SU-DHL-6 (cell line): ENCODE results near the gene SPRED3.

Source experiments
- H2AFZ ChIP-seq: fragments of 200-600 bp; sonication (generic); 2 replicates; pipeline ENCODE4 v1.6.1; 2014; ENCODE audit warnings: low read depth, mild to moderate bottlenecking, moderate library complexity, mixed read lengths, antibody characterized with exemption, low read length; ENCODE audit not compliant: severe bottlenecking
- H3F3A ChIP-seq: fragments of 200-600 bp; shearing (Covaris generic); 2 replicates; pipeline ENCODE4 v1.6.0; 2016; ENCODE audit warnings: antibody characterized with exemption, mild to moderate bottlenecking; ENCODE audit not compliant: insufficient read depth
- H3K27ac ChIP-seq: fragments of 200-600 bp; sonication (generic); 2 replicates; pipeline ENCODE4 v1.5.1; 2016; ENCODE audit warnings: low read depth, mild to moderate bottlenecking, low read length, moderate library complexity, mixed read lengths
- H3K27me3 ChIP-seq: fragments of 200-600 bp; sonication (generic), shearing (Covaris generic); 2 replicates; pipeline ENCODE4 v1.6.0; 2014; ENCODE audit warnings: mild to moderate bottlenecking, low read length
- H3K36me3 ChIP-seq: fragments of 200-600 bp; sonication (generic); 2 replicates; pipeline ENCODE4 v1.6.1; 2014; ENCODE audit warnings: mild to moderate bottlenecking, low read length, mixed read lengths
- H3K4me2 ChIP-seq: fragments of 300-600, 200-600 bp; shearing (Covaris generic), sonication (generic); 2 replicates; pipeline ENCODE4 v1.6.0; 2014; ENCODE audit warnings: low read length, low read depth, mild to moderate bottlenecking; ENCODE audit not compliant: poor library complexity, severe bottlenecking
- H3K4me3 ChIP-seq: fragments of 200-600 bp; sonication (generic); 2 replicates; pipeline ENCODE4 v1.5.1; 2014; ENCODE audit warnings: antibody characterized with exemption, low read length, mild to moderate bottlenecking, mixed read lengths; ENCODE audit not compliant: insufficient read depth, poor library complexity, severe bottlenecking
- H3K79me2 ChIP-seq: fragments of 200-600 bp; sonication (generic); 2 replicates; pipeline ENCODE4 v1.6.1; 2014; ENCODE audit warnings: mild to moderate bottlenecking, low read length, moderate library complexity; ENCODE audit not compliant: insufficient read depth
- H3K9ac ChIP-seq: fragments of 200-600 bp; sonication (generic); 2 replicates; pipeline ENCODE4 v1.7.0; 2014; ENCODE audit warnings: mild to moderate bottlenecking, low read length
- H3K9me2 ChIP-seq: fragments of 200-600 bp; sonication (generic); replicated peaks from 2 replicates; pipeline ENCODE4 v1.6.1; 2014; ENCODE audit warnings: low read length; ENCODE audit not compliant: insufficient read depth
- H3K9me3 ChIP-seq: fragments of 200-600 bp; sonication (generic); 2 replicates; pipeline ENCODE4 v1.6.1; 2014; ENCODE audit warnings: low read length, mixed read lengths; ENCODE audit not compliant: insufficient read depth
- H4K20me1 ChIP-seq: fragments of 200-600 bp; sonication (generic); 2 replicates; pipeline ENCODE4 v1.6.1; 2014; ENCODE audit warnings: low read depth, mild to moderate bottlenecking, antibody characterized with exemption, low read length, moderate library complexity, mixed read lengths
- EZH2phosphoT487 ChIP-seq: fragments of 200-600 bp; sonication (generic), shearing (Covaris generic); conservative IDR thresholded peaks from 2 replicates; pipeline ENCODE4 v1.6.1; 2018; ENCODE audit warnings: mild to moderate bottlenecking, antibody characterized with exemption, low read length, moderate library complexity, mixed read lengths
- TF ChIP-seq, protein P1 (sequence below): fragments of 200-600 bp; sonication (generic); IDR thresholded peaks from one replicate; pipeline ENCODE4 v1.5.1; 2017; ENCODE audit warnings: antibody characterized with exemption, mild to moderate bottlenecking, low read length, moderate library complexity; ENCODE audit not compliant: insufficient read depth, poor library complexity, severe bottlenecking

SPRED3 gene

DNA sequence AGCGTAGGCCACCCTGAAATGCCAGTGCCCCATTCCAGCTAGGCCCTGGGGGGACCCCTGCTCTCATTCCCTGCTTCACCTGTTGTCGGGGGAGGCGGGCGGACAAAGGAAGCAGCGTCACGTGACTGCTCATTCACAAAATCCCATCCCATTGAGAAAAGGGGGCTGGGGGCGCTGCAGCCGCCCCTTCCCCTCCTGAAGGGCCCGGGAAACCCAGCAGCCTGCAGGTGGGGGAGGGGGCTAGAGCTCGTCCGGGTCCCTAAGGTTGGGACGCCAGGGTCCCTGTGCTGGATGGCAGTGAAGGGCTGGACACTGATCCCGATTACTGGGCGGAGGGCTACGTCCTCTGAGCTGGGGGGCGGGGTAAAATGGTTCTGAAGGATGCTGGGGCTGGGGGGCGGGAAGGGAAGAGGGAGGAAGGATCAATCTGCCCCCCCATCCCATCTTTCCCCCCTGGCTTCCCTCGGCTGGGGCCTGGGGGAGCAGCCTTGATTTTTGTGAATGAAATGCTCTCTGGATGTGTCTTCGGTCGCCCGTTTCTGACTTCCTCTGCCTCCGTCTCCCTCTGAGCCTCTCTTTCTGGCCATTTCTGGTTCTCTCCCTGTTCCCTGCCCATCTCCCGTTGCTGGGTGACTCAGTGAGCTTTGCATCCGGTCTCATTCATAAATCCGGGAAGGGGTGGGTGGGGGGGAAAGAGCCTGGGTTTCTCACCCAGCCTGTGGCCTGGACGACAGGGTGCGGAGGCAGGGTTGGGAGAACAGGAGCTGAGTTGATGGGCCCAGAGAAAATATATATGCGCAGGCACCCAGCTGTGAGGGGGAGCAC, 816 bp downstream of the SPRED3 start:
- Histone ChIP-seq H3K4me2 (no peak overlapping the region), H3K36me3 (no peaks in the 10 kb centered on the region), H3K4me3 (no peak overlapping the region), H3K27me3 (no peaks in the 10 kb centered on the region), H3K9me3 (no peaks in the 10 kb centered on the region), H4K20me1 (no peaks in the 10 kb centered on the region), H3K27ac (no peak overlapping the region), H3K9ac (no peak overlapping the region), H2AFZ (no peak overlapping the region), H3K9me2 (no peaks in the 10 kb centered on the region), H3F3A (no peaks in the 10 kb centered on the region), H3K79me2 (no peaks in the 10 kb centered on the region)
- TF ChIP-seq EZH2phosphoT487, result no peak
- TF ChIP-seq, protein P1, sequence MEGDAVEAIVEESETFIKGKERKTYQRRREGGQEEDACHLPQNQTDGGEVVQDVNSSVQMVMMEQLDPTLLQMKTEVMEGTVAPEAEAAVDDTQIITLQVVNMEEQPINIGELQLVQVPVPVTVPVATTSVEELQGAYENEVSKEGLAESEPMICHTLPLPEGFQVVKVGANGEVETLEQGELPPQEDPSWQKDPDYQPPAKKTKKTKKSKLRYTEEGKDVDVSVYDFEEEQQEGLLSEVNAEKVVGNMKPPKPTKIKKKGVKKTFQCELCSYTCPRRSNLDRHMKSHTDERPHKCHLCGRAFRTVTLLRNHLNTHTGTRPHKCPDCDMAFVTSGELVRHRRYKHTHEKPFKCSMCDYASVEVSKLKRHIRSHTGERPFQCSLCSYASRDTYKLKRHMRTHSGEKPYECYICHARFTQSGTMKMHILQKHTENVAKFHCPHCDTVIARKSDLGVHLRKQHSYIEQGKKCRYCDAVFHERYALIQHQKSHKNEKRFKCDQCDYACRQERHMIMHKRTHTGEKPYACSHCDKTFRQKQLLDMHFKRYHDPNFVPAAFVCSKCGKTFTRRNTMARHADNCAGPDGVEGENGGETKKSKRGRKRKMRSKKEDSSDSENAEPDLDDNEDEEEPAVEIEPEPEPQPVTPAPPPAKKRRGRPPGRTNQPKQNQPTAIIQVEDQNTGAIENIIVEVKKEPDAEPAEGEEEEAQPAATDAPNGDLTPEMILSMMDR, result no peak

DNA sequence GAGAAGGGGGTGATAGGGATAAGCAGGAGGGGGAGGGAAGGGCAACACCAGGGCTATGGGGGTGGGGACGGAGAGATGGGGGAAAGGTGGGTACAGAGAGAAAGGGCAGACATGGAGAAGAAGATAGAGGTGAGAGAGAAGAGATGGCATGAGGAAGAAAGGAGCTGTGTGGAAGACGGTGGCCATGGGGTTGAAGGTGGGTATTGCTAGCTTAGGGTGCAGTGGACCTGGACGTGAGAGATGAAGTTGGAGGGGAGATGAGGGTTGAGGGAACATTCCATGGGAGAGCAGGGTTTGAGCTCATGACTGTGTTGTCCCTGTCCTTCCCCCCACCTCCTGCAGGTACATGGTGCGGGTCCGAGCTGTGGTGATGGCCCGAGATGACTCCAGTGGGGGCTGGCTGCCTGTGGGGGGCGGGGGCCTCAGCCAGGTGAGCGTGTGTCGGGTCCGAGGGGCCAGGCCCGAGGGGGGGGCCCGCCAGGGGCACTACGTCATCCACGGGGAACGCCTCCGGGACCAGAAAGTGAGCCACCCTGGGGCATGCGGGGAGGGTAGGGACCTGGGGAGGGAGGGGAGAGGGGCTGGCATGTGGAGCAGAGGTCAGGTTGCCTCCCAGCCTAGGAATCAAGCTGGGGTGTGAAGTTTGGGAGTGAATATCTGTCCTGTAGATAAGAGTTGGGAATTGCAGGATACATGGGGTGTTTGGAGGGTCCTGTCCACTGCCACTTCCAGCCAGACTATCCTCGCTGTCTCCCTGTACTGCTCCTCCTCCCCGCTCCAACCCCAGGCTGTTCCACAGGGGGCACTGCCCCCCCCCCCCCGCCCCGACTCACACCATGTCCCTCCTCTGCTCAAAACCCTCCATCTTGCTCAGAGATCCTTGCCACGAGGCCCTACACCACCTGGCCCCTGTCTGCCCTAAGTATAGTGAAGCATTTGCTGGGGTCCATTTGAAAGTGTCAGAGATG, 1.7 kb downstream of the SPRED3 start:
- H4K20me1 ChIP-seq, result no peaks in the 10 kb centered on the region
- H2AFZ ChIP-seq, result no peak overlapping the region
- H3K36me3 ChIP-seq, result no peaks in the 10 kb centered on the region
- TF ChIP-seq, protein P1, result no peak
- TF ChIP-seq EZH2phosphoT487, result no peak
- no peaks in the 10 kb centered on the region for H3K79me2 ChIP-seq
- no peak overlapping the region for H3K4me2 ChIP-seq
- no peak overlapping the region for H3K27ac ChIP-seq
- no peaks in the 10 kb centered on the region for H3K9me3 ChIP-seq
- H3K9ac ChIP-seq, result no peak overlapping the region
- no peaks in the 10 kb centered on the region for H3K9me2 ChIP-seq
- H3F3A ChIP-seq, result no peaks in the 10 kb centered on the region
- H3K4me3 ChIP-seq, result no peak overlapping the region
- H3K27me3 ChIP-seq, result no peaks in the 10 kb centered on the region

DNA sequence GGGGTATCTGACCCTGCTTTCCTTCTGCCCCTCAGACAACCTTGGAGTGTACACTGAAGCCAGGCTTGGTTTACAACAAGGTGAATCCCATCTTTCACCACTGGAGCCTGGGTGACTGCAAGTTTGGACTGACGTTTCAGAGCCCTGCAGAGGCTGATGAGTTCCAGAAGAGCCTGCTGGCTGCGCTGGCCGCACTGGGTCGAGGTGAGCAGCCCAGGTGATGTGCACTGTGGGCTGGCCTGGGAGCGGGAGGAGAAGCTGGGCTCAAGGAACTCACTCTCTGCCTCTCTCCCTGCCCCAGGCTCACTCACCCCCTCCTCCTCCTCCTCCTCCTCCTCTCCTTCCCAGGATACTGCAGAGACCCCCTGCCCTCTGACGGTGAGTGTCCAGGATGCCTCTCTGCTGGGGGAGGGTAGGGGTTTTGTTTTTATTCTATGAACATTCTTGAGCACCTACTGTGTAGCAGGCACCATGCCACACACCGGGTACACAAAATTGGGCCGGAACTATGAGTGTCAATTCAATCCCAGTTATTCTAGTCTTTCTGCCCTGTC, 3.5 kb downstream of the SPRED3 start:
- no peak overlapping the region for H3K4me3 ChIP-seq
- no peaks in the 10 kb centered on the region for H4K20me1 ChIP-seq
- H3K27ac ChIP-seq, result no peak overlapping the region
- no peak overlapping the region for H3K4me2 ChIP-seq
- no peaks in the 10 kb centered on the region for H3F3A ChIP-seq
- TF ChIP-seq, protein P1, result no peak
- no peak for TF ChIP-seq EZH2phosphoT487
- H3K9ac ChIP-seq, result no peak overlapping the region
- no peaks in the 10 kb centered on the region for H3K36me3 ChIP-seq
- H3K79me2 ChIP-seq, result no peaks in the 10 kb centered on the region
- H3K9me2 ChIP-seq, result no peaks in the 10 kb centered on the region
- no peaks in the 10 kb centered on the region for H3K27me3 ChIP-seq
- no peak overlapping the region for H2AFZ ChIP-seq
- H3K9me3 ChIP-seq, result no peaks in the 10 kb centered on the region
